NCI-H82 treated with DMSO at 0.1 percent for 48 hours (cell line): ENCODE measurements around the gene KDELR3.

Experiments used
- DNase-seq: peaks from one replicate; lab custom pipeline; 2025; ENCODE audit not compliant: unreplicated experiment; lab: John Stamatoyannopoulos, UW

KDELR3 gene

DNA sequence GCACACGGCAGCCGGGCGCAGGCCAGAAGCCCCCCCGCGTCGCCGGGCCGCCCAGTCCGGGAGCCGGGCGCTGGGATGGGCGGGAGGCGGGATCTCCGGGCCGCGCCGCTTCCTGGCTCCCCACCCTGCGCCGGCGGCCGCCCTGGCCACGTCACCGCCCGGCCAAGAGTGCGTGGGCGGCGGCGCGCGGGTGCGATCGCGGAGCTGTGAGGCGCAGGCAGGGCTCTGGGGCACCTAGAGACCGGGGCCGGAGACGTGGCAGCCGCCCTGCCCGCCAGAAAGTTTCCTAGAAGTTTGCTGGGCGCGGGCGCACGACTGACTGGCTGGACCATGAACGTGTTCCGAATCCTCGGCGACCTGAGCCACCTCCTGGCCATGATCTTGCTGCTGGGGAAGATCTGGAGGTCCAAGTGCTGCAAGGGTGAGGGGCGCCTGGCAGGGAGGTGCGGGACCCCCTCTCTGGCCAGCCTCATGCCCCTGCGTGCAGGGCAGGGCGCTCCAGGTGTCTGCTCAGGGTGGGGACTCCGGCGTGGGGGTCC is at the start of gene KDELR3:
Gene KDELR3, plus strand, starts transcription at position 193 of the 539 bp plus-strand sequence. Its CDS starts 138 bp downstream, at position 331.
- no peak for DNase-seq

- DNase-seq, result no peak
Measured at GRCh38 chr22:38418589-38418988, 49.3 kb upstream of the KDELR3 start.

DNA sequence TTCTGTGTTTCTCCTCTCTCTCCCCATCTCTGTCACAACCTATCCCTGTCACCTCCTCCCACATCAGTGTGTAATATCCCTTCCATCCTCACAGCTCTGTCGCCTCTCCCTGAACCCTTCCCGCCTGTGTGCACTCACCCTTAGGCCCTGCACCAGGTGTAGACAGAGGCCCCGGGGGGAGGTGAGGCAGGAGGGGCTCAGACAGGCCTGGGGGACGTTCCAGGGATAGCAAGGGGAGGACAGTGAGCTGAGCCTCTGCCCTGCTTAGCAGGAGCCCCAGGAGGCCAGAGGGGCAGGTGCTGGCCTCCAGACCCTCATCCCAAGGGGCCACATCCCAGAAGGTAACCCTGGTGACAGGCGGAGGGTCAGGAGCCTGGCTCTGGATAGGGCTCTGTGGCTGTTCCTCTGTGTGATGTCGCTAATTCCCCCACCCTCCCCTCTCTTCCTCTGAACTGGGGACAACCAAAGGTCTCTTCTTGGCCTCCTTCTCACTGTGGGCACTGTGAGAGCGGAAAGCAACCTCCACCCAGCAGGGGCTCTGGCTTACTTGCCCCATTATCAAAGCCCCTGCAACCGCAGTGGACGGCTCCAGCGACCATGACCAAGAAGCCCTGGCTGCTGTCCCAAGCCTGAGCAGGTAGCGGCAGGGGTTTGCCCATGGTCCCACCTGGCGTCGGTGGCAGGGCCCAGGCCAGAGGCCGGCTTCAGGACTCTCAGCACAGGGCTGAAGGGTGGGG is 48.6 kb upstream of the KDELR3 start:
- DNase-seq, result no peak

GRCh38 chr22:38419858-38420160 is 48.1 kb upstream of the KDELR3 start:
- DNase-seq, result no peak

GRCh38 chr22:38420734-38421133 is 47.2 kb upstream of the KDELR3 start:
- no peak for DNase-seq

- DNase-seq, result no peak
Measured at GRCh38 chr22:38422611-38423511, 45.0 kb upstream of the KDELR3 start.

DNA sequence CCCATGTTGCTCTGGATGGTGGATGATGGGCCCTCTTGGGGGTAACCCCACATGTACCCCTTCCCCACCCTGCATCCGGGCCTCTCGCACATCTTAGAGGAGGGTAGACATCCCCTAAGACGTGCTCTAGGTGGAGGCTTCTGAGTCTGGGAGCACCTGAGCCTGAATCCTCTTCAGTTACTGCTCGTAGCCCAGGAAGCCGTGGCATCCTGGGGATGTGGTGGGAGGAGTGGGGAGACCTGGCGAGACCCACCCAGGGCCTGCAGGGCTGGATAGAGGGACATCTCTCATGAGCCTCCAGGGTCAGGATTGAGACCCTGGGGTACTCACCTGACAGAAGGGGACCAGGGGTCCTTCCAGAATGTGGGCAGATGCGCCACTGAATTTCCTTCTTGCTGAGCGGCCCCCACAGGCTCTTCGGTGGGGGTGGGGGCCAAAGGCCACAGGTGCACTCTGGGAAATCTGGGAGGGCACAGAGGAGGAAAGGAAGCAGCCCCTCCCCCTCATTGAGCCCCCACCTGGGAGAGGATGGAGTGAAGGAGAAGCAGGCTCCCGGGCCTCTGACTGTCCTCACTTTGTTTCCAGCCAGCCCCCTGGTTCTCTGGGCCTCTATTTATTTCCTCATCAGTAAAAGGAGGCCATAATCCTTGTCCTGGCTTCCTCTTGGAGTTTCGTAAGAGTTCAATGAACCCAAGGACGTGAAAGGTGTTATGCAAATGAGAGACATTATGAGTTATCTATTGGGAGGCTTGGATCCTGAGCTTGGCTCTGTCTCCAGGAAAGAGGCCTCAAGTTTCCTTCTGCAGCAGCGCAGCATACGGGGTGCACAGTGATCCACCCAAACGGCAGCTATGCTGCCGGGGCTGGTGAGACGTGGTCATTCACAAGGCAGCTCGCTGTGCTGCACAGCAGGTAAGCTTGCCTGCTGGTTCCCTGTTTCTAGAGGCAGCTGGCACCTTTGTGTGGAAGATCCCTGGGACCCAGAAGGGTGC is 44.1 kb upstream of the KDELR3 start:
- no peak for DNase-seq

- no peak for DNase-seq
Measured at GRCh38 chr22:38424525-38425080, 43.3 kb upstream of the KDELR3 start.

DNA sequence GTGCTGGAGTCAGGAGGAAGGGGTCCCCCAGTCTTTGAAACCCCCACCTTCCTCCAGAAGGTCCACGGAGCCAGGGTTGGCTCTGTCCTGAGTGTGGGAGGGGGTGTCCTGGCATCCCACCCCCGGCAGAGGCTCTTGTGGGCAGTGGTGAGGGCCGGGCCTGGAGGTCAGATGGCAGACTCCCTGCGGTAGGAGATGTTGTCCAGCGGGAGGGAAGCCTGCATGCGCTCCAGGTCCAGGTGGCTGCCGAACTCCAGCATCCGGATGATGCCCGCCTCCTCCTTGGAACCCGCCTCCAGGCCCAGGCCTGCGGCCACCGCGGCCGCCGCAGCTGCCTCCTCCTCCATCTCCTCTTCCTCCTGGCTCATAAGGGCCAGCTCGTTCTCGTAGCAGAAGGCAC is 41.3 kb upstream of the KDELR3 start:
- DNase-seq, result no peak

DNA sequence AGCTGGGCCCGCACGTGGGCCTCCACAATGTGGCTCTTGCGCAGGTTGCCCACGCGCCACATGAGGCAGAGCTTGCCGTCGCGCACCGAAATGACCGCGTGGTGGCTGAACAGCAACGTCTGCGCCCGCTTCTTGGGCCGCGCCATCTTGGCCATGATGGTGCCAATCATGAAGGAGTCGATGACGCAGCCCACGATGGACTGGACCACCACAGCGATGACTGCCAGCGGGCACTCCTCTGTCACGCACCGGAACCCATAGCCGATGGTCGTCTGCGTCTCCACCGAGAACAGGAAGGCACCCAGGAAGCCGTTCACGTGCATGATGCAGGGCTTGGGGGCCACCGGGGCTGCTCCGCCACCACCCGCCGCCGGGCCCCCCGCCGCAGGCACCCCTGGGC is 40.4 kb upstream of the KDELR3 start:
- no peak for DNase-seq

DNA sequence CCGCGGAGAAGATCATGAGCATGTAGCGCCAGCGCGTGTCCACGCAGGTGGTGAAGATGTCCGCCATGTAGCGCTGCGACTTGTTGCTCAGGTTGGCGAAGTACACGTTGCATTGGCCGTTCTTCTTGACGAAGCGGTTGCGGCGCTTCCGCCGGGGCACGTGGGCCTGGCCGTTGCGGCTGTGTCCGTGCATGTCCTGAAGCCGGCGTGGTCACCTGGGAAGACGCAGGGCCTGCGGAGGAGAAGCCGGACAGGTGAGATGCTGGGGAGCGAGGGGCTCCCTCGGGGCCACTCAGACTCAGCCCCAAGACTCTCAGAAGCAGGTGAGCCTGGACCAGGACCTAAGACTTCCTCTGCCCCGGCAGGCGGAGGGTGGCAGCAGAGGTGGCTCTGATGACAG is 40.0 kb upstream of the KDELR3 start:
- no peak for DNase-seq

GRCh38 chr22:38428714-38429113 is 39.2 kb upstream of the KDELR3 start:
- no peak for DNase-seq

DNA sequence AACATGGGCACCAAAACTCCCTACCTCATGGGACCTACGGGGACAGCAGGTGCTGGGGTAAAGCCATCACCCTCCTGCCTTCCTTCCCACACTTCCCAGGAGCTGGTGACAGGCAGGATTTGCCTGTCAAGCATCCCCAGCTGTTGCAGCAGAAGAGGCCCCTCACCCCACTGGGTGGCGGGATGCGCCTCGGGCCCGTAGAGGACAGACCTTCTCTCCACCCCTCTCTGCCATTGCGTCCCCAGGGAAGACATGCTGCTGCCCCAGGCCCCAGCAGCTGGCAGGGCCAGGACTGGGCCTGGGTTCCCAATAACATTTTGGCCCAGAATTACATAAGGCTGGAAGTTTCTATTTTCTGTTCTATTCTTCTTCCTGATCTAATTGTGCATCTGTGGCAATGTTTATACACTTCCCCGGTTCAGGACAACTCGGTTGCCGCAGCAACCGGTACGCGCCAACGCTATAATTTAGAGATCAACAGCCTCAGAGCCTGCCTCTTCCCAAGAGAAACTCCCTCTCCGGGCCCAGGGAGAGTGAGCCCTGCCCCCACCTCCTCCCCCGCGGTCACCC is 38.3 kb upstream of the KDELR3 start:
- DNase-seq, result no peak

GRCh38 chr22:38431266-38432010 is 36.5 kb upstream of the KDELR3 start:
- no peak for DNase-seq

DNA sequence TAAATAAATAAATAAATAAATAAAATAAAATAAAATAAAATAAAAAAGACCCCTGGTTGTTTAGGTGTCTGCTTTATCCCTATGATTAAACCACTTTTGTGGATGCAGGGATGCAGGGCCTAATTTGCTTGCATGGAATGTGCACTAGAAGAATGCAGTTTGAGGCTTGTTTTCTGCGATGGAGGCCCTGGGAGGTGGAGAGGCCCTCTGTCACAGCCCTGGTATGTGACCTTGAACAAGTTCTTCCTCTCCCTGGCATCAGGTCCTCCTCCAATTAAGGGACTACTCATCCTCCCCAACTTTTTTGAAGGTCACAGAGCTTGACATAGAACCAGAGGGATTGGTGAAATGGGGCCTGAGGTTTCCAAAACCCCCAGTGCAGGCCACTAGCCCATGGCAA is 35.6 kb upstream of the KDELR3 start:
- DNase-seq, result no peak

DNA sequence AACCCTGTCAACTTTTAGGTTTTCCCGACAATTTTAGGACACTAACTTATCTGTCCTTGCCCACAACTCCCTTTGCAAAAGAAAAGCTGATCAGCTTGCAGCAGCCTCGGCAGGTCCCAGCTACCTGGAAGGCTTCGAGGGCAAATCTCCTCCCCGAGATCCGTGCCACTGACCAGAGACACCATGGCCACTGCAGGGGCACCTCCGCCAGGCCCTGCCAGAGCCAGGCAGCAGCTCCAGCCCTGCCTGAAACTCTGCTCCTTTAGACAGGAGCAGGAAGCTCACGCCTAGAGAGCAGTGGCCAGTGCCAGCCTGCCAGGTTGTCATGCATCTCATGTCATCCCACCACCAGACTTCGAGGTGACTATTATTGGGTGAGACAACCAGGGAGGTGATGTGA is 34.0 kb upstream of the KDELR3 start:
- DNase-seq, result no peak

GRCh38 chr22:38435010-38435409 is 32.9 kb upstream of the KDELR3 start:
- no peak for DNase-seq

DNA sequence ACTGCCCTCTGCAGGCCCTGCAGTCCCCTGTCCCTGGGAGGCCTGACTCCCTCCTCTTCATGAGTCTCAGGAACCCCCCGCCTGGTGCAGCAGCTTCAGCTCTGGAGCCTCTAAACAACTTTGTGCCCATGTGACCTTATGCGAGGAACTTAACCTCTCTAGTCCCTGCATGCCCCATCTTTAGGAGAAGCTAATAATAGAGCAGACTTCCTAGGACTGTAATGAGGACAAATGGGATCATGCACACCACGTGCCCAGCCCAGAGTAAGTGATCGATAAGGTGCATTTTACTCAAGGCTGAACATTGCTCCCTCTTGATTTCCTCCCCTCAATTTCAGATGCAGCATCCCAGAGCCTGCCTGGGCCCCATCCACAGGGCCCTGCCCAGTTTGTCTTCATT is 31.9 kb upstream of the KDELR3 start:
- DNase-seq, result no peak

- no peak for DNase-seq
Measured at GRCh38 chr22:38436629-38437395, 31.1 kb upstream of the KDELR3 start.
